MM.1S (cell line): ENCODE measurements around the gene CA10.

Experiments used
- DNase-seq: peaks from one replicate; pipeline ENCODE4 v3.0.0-alpha.2; 2015
- H2AFZ ChIP-seq: fragments of 300-600 bp; sonication (generic); 2 replicates; pipeline ENCODE4 v1.6.0; 2016; ENCODE audit warnings: antibody characterized with exemption, low read length
- H3F3A ChIP-seq: fragments of 300-600 bp; sonication (generic); 2 replicates; pipeline ENCODE4 v1.6.1; 2016; ENCODE audit warnings: mild to moderate bottlenecking, antibody characterized with exemption, low read length, moderate library complexity, mixed read lengths; ENCODE audit not compliant: insufficient read depth
- H3K27ac ChIP-seq: fragments of 300-600 bp; sonication (generic); 2 replicates; pipeline ENCODE4 v1.5.1; 2016; ENCODE audit warnings: mild to moderate bottlenecking, low read length
- H3K27me3 ChIP-seq: fragments of 300-600 bp; sonication (generic); replicated peaks from 2 replicates; pipeline ENCODE4 v1.6.0; 2016; ENCODE audit warnings: low read length; ENCODE audit not compliant: insufficient read depth
- H3K36me3 ChIP-seq: fragments of 300-600 bp; sonication (generic); replicated peaks from 2 replicates; pipeline ENCODE4 v1.6.1; 2016; ENCODE audit warnings: mild to moderate bottlenecking, low read length, mixed read lengths; ENCODE audit not compliant: insufficient read depth
- H3K4me1 ChIP-seq: fragments of 300-600 bp; sonication (generic); 2 replicates; pipeline ENCODE4 v1.6.1; 2016; ENCODE audit warnings: low read length, mixed read lengths
- H3K4me2 ChIP-seq: fragments of 300-600 bp; sonication (generic); 2 replicates; pipeline ENCODE4 v1.6.0; 2016; ENCODE audit warnings: low read depth, low read length
- H3K4me3 ChIP-seq: fragments of 300-600 bp; sonication (generic); 2 replicates; pipeline ENCODE4 v1.5.1; 2016; ENCODE audit warnings: low read length, mixed read lengths
- H3K79me2 ChIP-seq: fragments of 300-600 bp; sonication (generic); 2 replicates; pipeline ENCODE4 v1.6.1; 2016; ENCODE audit warnings: mixed run types, low read length, mixed read lengths
- H3K9ac ChIP-seq: fragments of 300-600 bp; sonication (generic); 2 replicates; pipeline ENCODE4 v1.6.1; 2016; ENCODE audit warnings: low read length, mixed read lengths
- H3K9me2 ChIP-seq: fragments of 300-600 bp; sonication (generic); replicated peaks from 2 replicates; pipeline ENCODE4 v1.6.1; 2016; ENCODE audit warnings: mild to moderate bottlenecking, low read length, mixed read lengths; ENCODE audit not compliant: insufficient read depth
- H3K9me3 ChIP-seq: fragments of 300-600 bp; sonication (generic); replicated peaks from 2 replicates; pipeline ENCODE4 v1.6.1; 2016; ENCODE audit warnings: mild to moderate bottlenecking, low read length, mixed read lengths; ENCODE audit not compliant: insufficient read depth
- H4K20me1 ChIP-seq: fragments of 300-600 bp; sonication (generic); 2 replicates; pipeline ENCODE4 v1.6.1; 2016; ENCODE audit warnings: mild to moderate bottlenecking, low read length, moderate library complexity, mixed read lengths; ENCODE audit not compliant: insufficient read depth
- CTCF ChIP-seq: fragments of 300-600 bp; sonication (generic); IDR thresholded peaks from 2 replicates; pipeline ENCODE4 v1.5.1; 2016; ENCODE audit warnings: antibody characterized with exemption, low read length, mixed read lengths
- EZH2 ChIP-seq: fragments of 300-600 bp; sonication (generic); optimal IDR thresholded peaks from 2 replicates; pipeline ENCODE3; 2017; ENCODE audit warnings: low read depth, mild to moderate bottlenecking, antibody characterized with exemption, low read length, mixed read lengths
- EZH2phosphoT487 ChIP-seq: fragments of 300-600 bp; sonication (generic); IDR thresholded peaks from 2 replicates; pipeline ENCODE4 v1.6.1; 2018; ENCODE audit warnings: antibody characterized with exemption, low read length

Gene CA10

DNA sequence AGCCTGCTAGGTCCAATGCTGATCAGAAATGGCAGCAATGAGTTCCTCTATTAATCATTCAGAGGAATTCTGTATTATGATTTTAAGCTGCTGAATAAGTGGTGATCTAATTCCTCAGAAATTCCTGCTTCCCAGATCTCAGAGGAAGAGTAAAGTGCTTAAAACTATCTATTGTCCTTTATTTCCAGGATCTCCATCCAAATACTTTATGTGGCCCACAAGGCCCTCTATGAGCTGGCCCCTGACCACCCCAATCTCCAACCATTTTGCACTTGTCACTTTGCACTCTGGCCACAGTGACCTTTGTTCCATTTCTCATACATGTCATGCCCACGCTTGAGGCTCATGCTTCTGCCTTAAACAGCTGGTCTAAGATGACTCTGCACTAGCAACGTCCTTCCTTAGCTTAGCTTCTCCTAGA is 93.7 kb downstream of the CA10 start:
- Histone ChIP-seq H2AFZ (no peak overlapping the region), H3K4me3 (no peak overlapping the region), H3K4me1 (no peaks in the 10 kb centered on the region), H3K4me2 (no peak overlapping the region), H3K9me3 (no peaks in the 10 kb centered on the region), H3K27me3 (no peaks in the 10 kb centered on the region), H3F3A (no peaks in the 10 kb centered on the region), H4K20me1 (no peaks in the 10 kb centered on the region), H3K9ac (no peak overlapping the region), H3K9me2 (no peaks in the 10 kb centered on the region), H3K36me3 (no peaks in the 10 kb centered on the region), H3K27ac (no peak overlapping the region), H3K79me2 (no peaks in the 10 kb centered on the region)
- no peak for TF ChIP-seq EZH2
- TF ChIP-seq CTCF = no peak
- no peak for DNase-seq

DNA sequence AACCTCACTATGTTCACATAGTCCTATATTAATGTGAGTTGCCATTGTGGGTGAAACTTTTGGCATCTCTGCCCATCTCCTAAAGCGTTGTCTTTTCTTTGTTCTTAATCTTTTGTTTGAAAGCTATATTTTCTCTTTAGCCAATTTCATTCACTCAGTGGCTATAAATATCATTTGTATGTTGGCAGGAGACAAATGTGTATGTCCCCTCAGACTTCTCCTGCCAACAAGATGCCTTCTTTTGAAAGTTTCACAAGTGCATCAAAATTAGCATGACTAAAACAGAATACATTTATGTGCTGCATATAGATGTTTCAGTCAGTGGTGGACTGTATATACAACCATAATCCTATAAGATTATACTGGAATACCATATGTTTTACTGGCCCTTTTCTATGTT is 109.0 kb downstream of the CA10 start:
- Histone ChIP-seq H3K9ac (no peak overlapping the region), H3K27me3 (no peaks in the 10 kb centered on the region), H3K36me3 (no peaks in the 10 kb centered on the region), H3K4me3 (no peak overlapping the region), H3F3A (no peaks in the 10 kb centered on the region), H3K79me2 (no peaks in the 10 kb centered on the region), H3K4me1 (0 out of 2 replicates have a peak, but pooled peaks cover 6% of the 10 kb centered on the region), H3K9me2 (no peaks in the 10 kb centered on the region), H3K27ac (peak overlapping the region; percentile 9; the same call in 1 of the 2 replicates), H3K9me3 (no peaks in the 10 kb centered on the region), H3K4me2 (no peak overlapping the region), H2AFZ (no peak overlapping the region), H4K20me1 (no peaks in the 10 kb centered on the region)
- TF ChIP-seq CTCF (no peak), EZH2phosphoT487 (no peak), EZH2 (no peak)
- no peak for DNase-seq

GRCh38 chr17:52049051-52049450 is 109.5 kb downstream of the CA10 start:
- Histone ChIP-seq H3K4me1 (0 out of 2 replicates have a peak, but pooled peaks cover 6% of the 10 kb centered on the region), H3K36me3 (no peaks in the 10 kb centered on the region), H3K27me3 (no peaks in the 10 kb centered on the region), H3K4me3 (no peak overlapping the region), H3K9ac (no peak overlapping the region), H3K4me2 (no peak overlapping the region), H3K27ac (peak overlapping the region; percentile 9; the same call in 1 of the 2 replicates), H3F3A (no peaks in the 10 kb centered on the region), H3K9me3 (no peaks in the 10 kb centered on the region), H3K79me2 (no peaks in the 10 kb centered on the region), H2AFZ (no peak overlapping the region), H3K9me2 (no peaks in the 10 kb centered on the region), H4K20me1 (no peaks in the 10 kb centered on the region)
- no peak for TF ChIP-seq EZH2phosphoT487
- TF ChIP-seq EZH2 = no peak
- no peak for TF ChIP-seq CTCF
- DNase-seq = peak; percentile 51
